PC-9 (cell line): ENCODE measurements around the gene GIGYF1.

Source experiments
- EZH2 ChIP-seq: fragments of 200-600 bp; sonication (generic); IDR thresholded peaks from 2 replicates; pipeline ENCODE4 v1.8.0; 2017; ENCODE audit warnings: antibody characterized with exemption, low read depth
- TF ChIP-seq, protein P1 (sequence below): fragments of 200-600 bp; sonication (generic); conservative IDR thresholded peaks from 2 replicates; pipeline ENCODE4 v1.6.1; 2017; ENCODE audit warnings: mixed run types, antibody characterized with exemption, mild to moderate bottlenecking, moderate library complexity

- TF ChIP-seq, protein P1, sequence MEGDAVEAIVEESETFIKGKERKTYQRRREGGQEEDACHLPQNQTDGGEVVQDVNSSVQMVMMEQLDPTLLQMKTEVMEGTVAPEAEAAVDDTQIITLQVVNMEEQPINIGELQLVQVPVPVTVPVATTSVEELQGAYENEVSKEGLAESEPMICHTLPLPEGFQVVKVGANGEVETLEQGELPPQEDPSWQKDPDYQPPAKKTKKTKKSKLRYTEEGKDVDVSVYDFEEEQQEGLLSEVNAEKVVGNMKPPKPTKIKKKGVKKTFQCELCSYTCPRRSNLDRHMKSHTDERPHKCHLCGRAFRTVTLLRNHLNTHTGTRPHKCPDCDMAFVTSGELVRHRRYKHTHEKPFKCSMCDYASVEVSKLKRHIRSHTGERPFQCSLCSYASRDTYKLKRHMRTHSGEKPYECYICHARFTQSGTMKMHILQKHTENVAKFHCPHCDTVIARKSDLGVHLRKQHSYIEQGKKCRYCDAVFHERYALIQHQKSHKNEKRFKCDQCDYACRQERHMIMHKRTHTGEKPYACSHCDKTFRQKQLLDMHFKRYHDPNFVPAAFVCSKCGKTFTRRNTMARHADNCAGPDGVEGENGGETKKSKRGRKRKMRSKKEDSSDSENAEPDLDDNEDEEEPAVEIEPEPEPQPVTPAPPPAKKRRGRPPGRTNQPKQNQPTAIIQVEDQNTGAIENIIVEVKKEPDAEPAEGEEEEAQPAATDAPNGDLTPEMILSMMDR = no peak
- TF ChIP-seq EZH2 = no peak
Measured at GRCh38 chr7:100675105-100675451, 19.0 kb downstream of the GIGYF1 start.
